Left lung (tissue), 10 donors: ENCODE results near the gene WAC. TPM values are rescaled to one million over a fixed set of nuclear protein-coding genes. Genes with fewer than 3 reads are reported as not detected.

Source experiments
- ATAC-seq: fragments of 200-7000 bp; cut with Tn5 transposase; one replicate; pipeline ENCODE4 v1.9.1; 2020; ENCODE audit warnings: moderate library complexity
- DNase-seq, 4 donors: peaks; one replicate each; pipeline ENCODE4 v3.0.0-alpha.2; 2013 to 2020
- H3K27ac ChIP-seq, 2 donors: fragments of 200-600 bp; sonication (generic) in 1 of 2; one replicate each; pipeline versions ENCODE4 v1.5.0 to v1.8.0; 2020 to 2021
- H3K27me3 ChIP-seq, 2 donors: fragments of 200-600 bp; sonication (generic) in 1 of 2; one replicate each; pipeline versions ENCODE4 v1.5.0 to v1.8.0; 2020 to 2021
- H3K36me3 ChIP-seq, 2 donors: fragments of 200-600 bp; sonication (generic) in 1 of 2; one replicate each; pipeline versions ENCODE4 v1.5.0 to v1.8.0; 2020 to 2021
- H3K4me1 ChIP-seq, 2 donors: fragments of 200-600 bp; one replicate each; pipeline ENCODE4 v1.8.0; 2021
- H3K4me3 ChIP-seq, 2 donors: fragments of 200-600 bp; sonication (generic) in 1 of 2; one replicate each; pipeline versions ENCODE4 v1.5.0 to v1.8.0; 2020 to 2021; ENCODE audit warnings: mild to moderate bottlenecking in 1 of 2
- H3K9me3 ChIP-seq, 2 donors: fragments of 200-600 bp; sonication (generic) in 1 of 2; one replicate each; pipeline versions ENCODE4 v1.5.0 to v1.8.0; 2020 to 2021
- CTCF ChIP-seq, 2 donors: fragments of 200-600 bp; sonication (generic) in 1 of 2; IDR thresholded peaks; one replicate each; pipeline versions ENCODE4 v1.5.0 to v1.8.0; 2021; ENCODE audit warnings: antibody characterized with exemption in 2 of 2
- intact Hi-C, 2 donors: fragments of 100-400 bp; cut with DNase I; formaldehyde crosslinking; loops; one replicate each; pipeline versions ENCODE4 v1.11.2 to v1.14.2; 2022
- polyA plus RNA-seq, 6 donors: library from polyadenylated mRNA; unstranded; fragments of 120-200 nt; gene quantifications; one replicate each; pipeline ENCODE4 v1.2.1, GENCODE V29; 2013; ENCODE audit not compliant: insufficient read length in 6 of 6
- total RNA-seq, 2 donors: library from RNA; stranded (reverse); fragmentation: NEBNext Ultra II Directional; extraction: Animal tissue kit (Norgen Biotek cat#: 25700); gene quantifications; one replicate each; pipeline ENCODE4 v1.2.1, GENCODE V29; 2021
- donor health status: DM: no; HTN: yes; CAD: no.
- donor health status: DM: no; HTN: no; CAD: no.

WAC gene
- total and polyA plus RNA-seq, 8 donors = 90.7 to 171 (median 146) TPM

- peak overlapping the region; percentile 93 to 98 for H3K4me3 ChIP-seq
Observed at GRCh38 chr10:28533571-28534304, 820 bp downstream of the WAC start.

DNA sequence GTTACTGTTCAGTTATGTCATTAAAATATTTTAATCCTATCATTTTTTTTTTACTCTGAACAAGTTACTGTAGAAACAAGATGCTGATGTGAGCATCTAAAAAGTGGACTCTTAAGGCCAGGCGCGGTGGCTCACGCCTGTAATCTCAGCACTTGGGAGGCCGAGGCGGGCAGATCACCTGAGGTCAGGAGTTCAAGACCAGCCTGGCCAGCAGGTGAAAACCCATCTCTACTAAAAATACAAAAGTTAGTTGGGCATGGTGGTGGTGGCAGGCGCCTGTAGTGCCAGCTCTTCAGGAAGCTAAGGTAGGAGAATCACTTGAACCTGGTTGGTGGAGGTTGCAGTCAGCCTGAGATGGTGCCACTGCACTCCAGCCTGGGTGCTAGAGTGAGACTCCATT, 2.9 kb downstream of the WAC start:
- H3K4me1 ChIP-seq = peaks cover 13 to 64% of the 10 kb centered on the region in 2 donors
- DNase-seq = no peak
- ATAC-seq = no peak
- TF ChIP-seq CTCF (IDR thresholded peaks at IDR 0.05) = no peak
- no peak overlapping the region for H3K27ac ChIP-seq
- peaks cover 0 to 55% of the 10 kb centered on the region in 2 donors for H3K36me3 ChIP-seq
- intact Hi-C loops = no loop called here
- H3K4me3 ChIP-seq = no peak overlapping the region
- H3K9me3 ChIP-seq = no peaks in the 10 kb centered on the region
- no peaks in the 10 kb centered on the region for H3K27me3 ChIP-seq

More at GRCh38 chr10:28533571-28534304, 820 bp downstream of the WAC start:
- Histone ChIP-seq H3K4me1 (peaks cover 13 to 63% of the 10 kb centered on the region in 2 donors), H3K27ac (peak overlapping the region; percentile 99 to 100), H3K36me3 (peaks cover 0 to 35% of the 10 kb centered on the region in 2 donors), H3K27me3 (no peaks in the 10 kb centered on the region), H3K9me3 (no peaks in the 10 kb centered on the region)
- intact Hi-C loops = no loop called here
- TF ChIP-seq CTCF (IDR thresholded peaks at IDR 0.05) = no peak
- ATAC-seq (peak; percentile 22), DNase-seq (peak; percentile 36 to 93 (median 62))

- H3K9me3 ChIP-seq = no peaks in the 10 kb centered on the region
- peaks cover 0 to 82% of the 10 kb centered on the region in 2 donors for H3K36me3 ChIP-seq
- no peak for TF ChIP-seq CTCF (IDR thresholded peaks at IDR 0.05)
- no peak for ATAC-seq
- H3K4me1 ChIP-seq = peaks cover 9 to 77% of the 10 kb centered on the region in 2 donors
- no peak overlapping the region for H3K27ac ChIP-seq
- no peak for DNase-seq
- H3K27me3 ChIP-seq = no peaks in the 10 kb centered on the region
- H3K4me3 ChIP-seq = no peak overlapping the region
- intact Hi-C loops = no loop called here
Observed at GRCh38 chr10:28538595-28538994, 5.7 kb downstream of the WAC start.

GRCh38 chr10:28540145-28540544, 7.2 kb downstream of the WAC start:
- TF ChIP-seq CTCF (IDR thresholded peaks at IDR 0.05) = no peak
- ATAC-seq (no peak), DNase-seq (no peak)
- Histone ChIP-seq H3K36me3 (peaks cover 0 to 95% of the 10 kb centered on the region in 2 donors), H3K27me3 (no peaks in the 10 kb centered on the region), H3K4me3 (no peak overlapping the region), H3K4me1 (peaks cover under 1 to 80% of the 10 kb centered on the region in 2 donors), H3K27ac (no peak overlapping the region), H3K9me3 (no peaks in the 10 kb centered on the region)
- intact Hi-C loops = no loop called here

GRCh38 chr10:28541717-28542365, 8.9 kb downstream of the WAC start:
- ATAC-seq (no peak), DNase-seq (no peak)
- intact Hi-C loops = no loop called here
- Histone ChIP-seq H3K9me3 (no peaks in the 10 kb centered on the region), H3K36me3 (peaks cover 0 to 86% of the 10 kb centered on the region in 2 donors), H3K4me3 (no peak overlapping the region), H3K4me1 (peaks cover 0 to 74% of the 10 kb centered on the region in 2 donors), H3K27ac (no peak overlapping the region), H3K27me3 (no peaks in the 10 kb centered on the region)
- TF ChIP-seq CTCF (IDR thresholded peaks at IDR 0.05) = no peak
